AG08396 (cell line): ENCODE results near the gene SUMO3.
A peak's percentile ranks its signal among the peaks of the same experiment; 100 is the strongest.
"Not testable (repeated sequence)": the region's sequence is repeated elsewhere in the genome, so short reads cannot be mapped to it uniquely, and the experiment has no call there.

Experiments used
- DNase-seq: peaks from one replicate; pipeline ENCODE4 v3.0.0; 2012; ENCODE audit warnings: low spot score, mixed read lengths

Gene SUMO3

DNA sequence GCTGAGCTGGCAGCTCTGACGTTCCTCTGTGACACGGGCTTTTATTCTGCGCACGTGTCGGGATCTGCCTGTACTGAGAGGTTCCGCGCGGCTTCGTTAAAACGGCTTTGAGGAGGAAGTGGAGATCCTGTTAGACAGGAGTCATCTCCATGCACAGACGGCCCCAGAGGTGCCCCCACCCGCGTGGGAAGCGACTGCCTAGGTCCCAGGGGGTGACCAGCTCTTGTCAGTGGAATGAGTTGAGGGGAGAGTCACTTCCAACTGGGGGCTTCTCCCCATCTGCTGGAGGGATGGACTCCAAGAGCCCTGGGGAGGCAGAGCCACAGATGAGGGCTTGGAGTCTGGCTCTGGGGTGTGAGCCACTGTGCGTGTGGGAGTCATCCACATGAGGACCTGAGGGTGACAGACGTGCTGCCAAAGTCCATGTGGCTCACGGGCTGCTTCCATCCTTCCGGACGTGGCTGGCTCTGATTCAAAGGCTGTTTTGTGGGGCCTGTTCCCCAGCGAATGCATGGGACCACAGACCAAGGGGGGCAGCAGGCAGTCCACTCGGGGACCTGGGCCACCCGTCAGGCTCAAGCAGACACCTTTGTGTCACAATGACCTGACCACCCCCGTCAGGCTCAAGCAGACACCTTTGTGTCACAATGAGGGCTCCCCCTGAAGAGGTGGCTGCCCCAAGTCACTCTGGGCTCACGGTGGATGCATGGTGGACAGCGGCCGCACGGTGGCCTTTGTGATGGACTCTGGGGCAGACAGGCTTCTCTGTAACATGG is 28.8 kb upstream of the SUMO3 start:
- peak; percentile 79 for DNase-seq

DNA sequence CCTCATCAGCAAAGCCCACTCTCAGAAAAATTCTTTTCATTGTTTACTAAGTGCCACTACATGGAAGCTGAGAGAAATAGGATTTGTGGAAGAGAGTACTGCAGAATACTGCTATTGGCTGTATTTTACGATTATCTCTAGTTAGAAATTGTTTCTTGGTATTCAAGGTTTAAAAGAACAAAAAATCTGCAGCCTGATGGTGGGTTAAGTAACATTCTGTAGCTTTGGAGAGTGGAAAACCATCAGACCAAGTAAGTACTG is 28.3 kb upstream of the SUMO3 start:
- DNase-seq = no peak

DNA sequence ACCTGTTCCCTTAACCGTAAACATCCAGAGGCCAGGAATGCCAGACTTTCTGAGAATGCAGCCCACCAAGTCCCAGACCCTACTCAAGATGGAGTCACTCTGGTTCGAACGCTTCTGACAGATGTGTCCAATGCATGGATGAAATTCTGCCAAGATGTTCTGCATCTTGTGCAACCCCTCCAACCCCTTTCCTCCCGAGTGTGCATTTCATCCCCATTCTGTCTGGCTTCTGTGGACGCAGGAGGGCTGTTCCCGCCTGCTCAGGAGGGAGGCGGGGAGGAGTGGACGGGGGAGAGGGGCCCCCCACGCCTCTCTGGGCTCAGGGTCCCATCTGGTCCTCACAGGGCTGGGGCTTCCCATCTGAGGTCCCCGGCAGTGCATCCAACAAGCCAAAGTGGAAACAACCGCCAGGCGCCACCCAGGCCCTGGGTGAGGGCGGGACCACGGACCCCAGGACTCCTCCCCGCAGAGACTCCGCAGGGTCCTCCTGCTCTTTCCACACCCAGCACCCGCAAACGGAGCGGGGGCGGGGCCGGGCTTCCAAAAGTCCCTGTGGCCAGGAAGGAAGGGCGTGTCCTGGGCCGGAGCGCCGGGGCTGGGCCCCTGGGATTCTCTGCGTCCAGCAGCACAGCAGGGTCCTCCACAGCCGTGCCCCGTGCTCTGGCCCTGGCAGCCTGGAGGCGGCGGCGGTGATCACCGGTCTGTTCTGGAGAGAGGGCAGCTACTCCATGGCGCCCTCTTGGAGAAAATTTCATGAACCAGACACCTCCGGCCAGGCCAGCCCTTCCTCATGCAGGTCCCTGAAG is 27.8 kb upstream of the SUMO3 start:
- peak; percentile 82 for DNase-seq

DNA sequence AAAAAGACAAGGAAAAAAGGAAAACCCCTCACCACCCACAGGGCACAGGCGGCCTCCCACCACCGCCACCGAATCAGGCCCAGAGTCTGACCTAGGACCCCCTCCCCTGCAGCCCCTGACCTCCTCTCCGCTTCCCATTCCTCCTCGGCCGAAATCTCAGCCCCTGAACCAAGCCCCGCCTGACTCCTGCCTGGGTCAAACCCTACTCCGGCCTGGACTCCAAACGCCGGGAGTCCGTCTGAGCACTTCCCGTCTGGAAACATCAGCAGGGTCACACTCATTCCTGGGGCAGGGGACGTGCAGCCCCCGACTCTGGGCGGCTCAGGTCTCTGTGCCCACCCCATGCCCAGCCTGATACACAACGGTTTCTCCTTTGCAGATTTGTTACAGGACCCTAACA is 26.4 kb upstream of the SUMO3 start:
- DNase-seq = no peak

DNA sequence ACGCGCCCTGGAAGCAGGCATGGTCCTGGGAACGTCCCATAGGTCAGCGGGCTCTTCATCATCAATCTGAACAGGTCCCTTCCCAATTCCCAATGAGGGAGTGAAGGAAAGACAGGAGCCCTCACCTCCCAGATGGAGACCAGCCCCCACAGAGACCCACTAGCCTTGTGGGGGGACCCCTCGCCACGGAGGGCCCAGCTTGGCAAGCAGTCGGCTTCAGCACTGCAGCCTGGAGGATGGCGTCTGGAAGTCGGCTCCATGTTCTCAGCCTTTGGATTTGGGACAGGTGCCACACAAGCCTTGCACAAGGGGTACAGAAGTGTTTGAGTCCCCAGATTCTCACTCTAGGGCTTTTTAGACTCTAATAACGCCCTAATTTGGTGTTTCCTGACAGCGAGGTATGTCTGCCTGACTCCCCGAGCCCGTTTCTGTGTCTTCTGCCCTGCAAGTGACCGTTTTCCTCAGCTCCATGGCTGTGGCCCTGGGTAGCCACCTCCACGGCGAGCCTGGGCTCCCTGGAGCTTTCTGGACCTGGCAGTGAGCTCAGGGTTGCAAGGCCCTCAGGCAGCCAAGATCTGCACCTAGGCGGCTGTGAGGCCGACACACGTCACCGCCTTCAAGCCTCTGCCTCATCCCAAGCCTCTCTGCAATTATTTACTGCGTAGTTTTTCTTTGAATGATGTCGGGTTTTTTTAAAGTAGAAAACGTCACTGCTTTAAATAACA is 25.0 kb upstream of the SUMO3 start:
- no peak for DNase-seq

DNA sequence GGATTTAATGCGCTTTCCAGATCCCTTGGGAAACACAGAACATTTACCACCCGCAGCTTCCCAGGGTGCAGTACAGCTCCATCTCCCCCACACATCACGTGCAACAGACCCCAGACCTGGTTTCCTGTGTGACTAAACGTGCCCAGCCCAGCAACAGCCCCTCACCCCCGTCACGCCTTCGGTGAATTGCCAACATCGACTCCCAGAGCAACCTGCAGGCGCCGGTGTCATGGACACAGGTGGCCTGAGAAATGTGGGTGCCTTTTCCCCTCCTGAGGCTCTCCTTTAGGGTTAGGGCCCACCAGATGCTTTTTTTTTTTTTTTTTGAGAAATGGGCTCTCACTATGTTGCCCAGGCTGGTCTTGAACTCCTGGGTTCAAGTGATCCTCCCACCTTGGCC is 24.2 kb upstream of the SUMO3 start:
- no peak for DNase-seq

DNA sequence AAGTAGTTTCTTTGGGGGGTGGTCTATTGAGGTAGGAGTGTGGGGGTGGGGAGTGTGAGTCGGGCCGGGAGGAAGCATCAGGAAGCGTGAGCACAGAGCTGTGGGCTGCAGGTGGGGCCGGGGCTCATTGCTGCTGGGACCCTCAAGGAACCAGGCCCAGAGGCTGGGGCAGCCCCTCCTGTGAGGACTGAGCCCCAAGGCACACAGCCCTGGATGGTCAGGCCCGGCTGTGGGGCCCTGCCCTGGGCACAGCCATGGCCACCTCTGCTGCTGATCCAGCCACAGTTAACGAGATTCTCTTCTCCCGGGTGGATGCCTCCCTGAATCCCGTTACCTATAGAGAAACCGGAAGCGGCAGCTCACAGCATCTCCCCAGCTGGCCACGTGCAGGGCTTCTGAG is 22.9 kb upstream of the SUMO3 start:
- DNase-seq = no peak

DNA sequence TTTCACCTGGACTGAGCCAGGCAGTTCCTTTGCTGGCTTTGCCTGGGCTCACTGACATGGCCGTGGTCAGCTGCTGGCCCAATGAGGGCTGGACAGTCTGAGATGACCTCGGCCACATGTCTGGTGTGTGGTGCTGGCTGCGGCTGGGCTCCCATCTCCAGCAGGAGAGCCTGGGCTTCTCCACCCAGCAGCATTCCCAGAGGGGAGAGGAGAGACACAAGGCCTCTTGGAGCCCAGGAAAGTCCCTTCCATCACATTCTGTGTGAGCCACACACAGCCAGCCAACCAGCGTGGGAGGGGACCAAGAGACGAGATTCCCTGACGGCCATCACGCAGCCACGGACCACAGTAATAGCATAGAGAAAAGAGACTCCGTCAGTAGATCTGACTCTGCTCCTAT is 21.1 kb upstream of the SUMO3 start:
- DNase-seq = no peak

DNA sequence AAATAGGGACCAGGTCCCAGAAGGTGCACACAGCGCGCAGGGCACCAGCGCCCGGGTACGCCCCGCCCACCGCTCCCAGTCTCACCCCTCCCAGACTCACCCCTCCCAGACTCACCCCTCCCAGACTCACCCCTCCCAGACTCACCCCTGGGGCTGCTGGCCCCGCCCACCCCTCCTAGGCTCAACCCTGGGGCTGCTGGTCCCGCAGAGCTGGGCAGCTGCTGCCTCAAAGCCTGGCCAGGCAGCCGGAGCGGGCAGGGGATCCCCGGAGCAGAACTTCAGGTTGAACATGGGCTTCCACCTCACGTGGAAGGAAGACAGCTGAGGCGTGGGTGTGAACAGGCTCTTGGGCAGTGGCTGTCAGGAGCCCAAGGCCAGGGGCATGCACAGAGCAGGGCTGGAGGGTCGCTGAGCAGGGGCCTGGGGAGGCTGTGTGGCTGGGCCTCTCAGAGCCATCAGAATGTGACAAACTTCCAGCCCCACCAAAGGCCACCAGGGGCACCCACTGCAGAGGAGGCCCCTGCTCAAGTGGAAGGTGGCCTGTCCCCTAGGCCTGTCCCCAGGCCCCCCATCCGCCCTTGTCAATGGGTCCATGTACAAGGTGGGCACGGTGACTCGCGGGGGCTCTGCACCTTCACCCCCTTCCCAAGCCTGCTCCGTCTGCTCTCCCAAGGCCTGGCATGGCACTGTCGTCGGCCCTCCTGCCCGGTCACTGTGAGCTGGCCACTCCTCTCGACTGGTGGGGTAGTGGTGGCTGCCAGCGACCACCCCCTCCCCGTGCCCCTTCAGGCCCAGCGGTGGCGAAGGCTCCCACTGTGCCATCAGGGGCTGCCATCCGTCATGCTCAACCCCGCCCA is 20.4 kb upstream of the SUMO3 start:
- no peak for DNase-seq

DNA sequence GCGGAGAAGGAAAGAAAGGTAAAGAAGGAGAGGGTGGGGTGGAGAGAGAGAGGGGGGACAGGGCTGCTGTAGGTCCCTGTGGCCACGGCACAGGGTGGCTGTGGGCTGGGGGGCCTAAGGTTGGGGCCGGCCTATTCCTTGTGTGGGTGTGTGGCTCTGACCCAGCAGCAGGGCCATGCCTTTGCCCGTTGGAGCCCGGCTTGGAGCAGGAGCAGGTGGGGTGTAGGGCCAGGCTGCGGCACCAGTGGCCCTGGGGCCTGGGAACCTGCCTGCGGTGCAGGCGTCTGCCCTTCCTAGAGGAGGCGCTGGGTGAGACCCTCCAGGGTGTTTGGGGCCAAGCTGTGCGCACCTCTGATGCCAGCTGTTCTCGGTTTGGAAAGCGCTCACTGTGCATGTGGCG is 19.7 kb upstream of the SUMO3 start:
- DNase-seq = no peak

DNA sequence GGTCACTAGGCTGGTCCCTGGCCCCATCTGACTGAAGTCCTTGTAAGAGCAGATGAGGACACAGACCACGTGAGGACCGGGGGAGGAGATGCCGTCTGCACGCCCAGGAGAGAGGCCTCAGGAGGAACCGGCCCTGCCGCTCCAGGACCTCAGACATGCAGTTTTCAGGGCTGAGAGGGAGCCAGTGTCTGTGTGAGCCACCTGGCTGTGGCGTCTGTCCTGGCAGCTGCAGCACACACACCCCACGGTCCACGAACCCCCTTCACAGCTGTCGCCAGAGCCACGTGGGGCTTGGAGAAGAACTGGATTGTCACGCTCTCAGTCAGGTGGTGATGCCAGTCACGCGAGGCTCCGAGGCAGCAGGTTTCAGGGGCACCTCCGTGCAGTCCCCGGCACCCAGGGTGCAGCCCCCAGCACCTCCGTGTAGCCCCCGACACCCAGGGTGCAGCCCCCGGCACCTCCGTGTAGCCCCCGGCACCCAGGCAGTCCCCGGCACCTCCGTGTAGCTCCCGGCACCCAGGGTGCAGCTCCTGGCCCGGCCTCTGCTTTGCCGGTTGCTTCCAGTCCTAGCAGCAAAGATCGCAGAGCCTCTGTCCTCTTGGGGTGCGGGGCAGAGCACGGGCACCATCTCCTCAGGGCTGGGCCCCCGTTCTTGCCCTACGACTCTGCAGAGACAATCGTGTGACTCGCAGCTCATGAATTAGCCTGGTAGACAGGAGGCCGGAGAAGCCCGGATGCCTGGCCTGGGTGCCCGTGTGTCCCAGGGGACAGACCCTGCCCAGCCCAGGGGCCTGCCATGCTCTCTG is 19.0 kb upstream of the SUMO3 start:
- DNase-seq = peak; percentile 55

DNA sequence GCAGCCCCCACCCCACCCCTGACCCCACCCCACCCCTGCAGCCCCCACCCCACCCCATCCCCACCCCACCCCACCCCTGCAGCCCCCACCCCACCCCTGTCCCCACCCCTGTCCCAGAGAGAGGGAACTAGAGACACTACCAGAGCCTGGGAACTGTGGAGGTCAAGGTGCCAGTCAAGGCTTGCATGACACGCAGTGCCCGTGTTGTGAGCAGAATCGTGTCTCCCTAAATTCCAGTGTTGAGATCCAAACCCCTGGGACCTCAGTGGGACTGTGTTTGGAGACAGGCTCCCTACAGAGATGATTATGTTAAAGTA is 18.4 kb upstream of the SUMO3 start:
- DNase-seq = no peak

DNA sequence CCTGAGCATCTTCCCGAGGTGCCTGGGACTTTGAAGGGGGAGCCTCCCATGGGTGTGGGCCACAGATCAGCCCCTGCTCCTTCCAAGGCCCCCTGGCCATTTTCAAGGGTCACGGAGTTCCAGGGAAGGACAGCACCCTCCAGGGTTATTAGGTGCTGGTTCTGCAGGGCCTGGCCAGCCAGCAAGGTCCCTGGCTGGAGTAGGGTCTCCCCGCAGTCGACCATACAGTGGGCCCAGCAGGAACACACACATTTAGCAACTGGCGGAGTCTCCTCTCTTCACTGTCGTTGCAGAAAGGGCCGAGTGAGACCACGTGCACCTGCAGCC is 17.7 kb upstream of the SUMO3 start:
- no peak for DNase-seq

DNA sequence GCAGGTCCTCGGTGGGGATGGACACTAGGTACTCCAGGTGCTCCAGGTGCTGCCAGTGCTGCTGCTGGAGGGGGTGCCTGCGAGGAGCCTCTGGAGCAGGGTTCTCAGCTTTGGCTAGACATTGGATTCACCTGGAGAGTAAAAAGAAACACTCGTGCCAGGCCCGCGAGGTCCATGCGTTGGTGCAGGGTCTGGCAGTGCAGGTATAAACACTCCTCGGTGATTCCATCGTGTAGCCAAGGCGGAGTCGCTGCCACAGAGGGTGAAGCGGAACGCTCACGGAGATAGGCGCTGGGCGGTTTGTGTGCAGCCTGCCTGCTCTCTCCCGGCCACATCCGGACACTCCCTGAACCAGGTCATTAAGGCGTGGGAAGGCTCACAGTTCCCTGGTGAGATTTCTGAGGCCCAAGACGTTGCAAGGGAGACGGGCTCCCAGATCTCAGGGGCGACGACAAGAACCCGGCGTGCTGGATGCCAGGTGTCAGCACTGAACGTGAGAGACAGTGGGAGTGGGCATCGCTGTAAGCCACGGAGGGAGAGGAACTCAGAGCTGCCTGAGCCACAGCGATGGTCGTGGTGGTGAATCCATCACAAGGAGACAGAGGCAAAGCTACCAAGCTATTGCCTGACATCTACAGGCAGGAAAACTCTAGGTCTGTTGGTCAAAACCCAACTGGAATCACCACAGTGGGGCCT is 17.2 kb upstream of the SUMO3 start:
- DNase-seq = no peak

DNA sequence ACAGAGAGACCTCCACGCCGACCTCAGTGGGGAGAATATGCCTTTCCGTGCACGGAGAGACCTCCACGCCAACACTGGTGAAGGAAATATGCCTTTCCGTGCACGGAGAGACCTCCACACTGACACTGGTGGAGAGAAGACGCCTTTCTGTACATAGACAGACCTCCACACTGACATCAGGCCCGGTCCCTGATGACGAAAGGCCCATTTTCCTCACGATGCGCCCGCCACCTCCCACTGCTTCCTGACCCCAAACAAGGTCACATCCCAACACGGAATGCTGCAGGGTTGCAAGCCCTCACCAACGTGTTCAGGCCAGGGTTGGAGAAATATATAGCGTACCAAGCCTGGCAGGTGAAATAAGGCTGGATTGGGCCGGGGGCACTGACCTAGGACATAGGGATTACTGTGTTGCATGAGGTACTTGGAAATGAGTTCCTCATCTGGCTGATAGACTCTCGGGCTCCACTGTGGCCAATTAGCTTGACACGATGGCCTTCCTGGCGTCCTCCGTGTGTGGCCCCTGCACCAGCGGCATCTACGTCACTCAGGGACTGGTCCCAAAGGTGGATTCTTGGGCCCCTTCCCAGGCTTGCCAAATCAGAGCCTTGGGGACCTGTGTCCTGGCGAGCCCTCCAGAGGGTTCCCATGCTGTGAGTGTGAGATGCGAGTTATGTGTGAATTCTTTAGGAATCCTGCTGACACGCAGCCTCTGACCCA is 16.5 kb upstream of the SUMO3 start:
- DNase-seq = no peak

DNA sequence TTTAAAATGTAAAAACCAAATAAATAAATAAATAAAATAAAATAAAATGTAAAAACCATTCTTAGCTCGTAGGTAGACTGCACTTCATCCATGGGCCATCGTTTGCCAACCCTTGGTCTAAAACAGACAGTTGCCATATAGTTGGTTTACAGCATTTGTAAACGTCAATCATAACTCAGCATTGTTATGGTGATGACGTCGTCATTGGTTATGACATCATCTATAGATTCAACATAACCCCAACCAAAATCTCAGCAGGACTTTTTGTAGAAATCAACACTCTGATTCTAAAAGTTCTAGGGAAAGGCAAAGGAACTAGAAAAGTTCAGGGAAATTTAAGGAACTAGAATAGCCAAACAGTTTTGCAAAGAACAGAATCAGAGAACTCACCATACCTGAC is 15.8 kb upstream of the SUMO3 start:
- no peak for DNase-seq

DNA sequence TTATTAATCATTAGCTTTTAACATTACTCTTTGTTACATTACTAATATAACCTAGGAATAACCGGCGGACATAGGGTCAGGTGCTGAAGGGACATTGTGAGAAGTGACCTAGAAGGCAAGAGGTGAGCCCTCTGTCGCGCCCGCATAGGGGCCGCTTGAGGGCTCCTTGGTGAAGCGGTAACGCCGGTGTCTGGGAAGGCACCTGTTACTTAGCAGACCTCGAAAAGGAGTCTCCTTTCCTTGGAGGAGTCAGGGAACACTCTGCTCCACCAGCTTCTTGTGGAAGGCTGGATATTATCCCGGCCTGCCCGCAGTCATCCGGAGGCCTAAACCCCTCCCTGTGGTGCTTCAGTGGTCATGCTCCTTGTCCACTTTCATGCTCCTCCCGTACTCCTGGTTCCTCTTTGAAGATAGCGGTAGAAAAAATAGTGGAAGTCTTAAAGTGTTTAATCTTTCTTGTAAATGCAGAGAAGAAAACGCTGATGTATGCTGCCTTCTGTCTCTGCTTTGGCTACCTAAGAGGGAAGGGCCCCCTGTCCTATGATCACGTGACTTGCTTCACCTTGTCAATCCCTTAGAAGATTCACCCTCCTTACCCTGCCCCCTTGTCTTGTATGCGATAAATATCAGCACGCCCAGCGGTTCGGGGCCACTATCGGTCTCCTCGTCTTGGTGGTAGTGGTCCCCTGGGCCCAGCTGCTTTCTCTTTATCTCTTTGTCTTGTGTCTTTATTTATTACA is 14.8 kb upstream of the SUMO3 start:
- not testable (repeated sequence) for DNase-seq

DNA sequence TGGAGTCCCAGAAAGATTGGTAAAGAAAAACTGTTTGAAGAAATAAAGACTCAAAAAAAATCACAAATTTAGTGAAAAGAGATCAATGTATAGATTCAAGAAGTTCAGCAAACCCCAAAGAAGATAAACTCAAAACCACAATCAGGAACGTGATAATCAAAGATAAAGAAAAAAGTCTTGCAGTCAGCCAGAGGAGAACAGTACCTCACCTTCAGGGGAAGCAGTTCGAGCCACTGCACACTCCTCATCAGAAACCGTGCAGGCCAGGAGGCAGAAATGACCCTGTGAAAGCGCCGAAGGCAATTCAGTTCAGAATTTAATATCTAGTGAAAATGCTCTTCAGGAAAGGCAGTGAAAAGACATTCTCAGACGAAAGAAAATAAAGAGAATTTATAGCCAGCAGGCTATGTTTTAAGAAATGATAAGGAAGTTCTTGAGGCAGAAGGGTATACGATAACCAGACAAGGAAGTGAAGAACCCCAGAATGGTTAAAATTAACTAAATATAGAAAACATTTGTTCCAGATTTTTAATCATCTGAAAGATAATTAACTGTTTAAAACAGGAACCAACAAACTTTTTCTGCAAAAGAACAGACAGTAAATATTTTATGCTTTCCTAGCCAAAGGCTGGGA is 13.5 kb upstream of the SUMO3 start:
- no peak for DNase-seq

DNA sequence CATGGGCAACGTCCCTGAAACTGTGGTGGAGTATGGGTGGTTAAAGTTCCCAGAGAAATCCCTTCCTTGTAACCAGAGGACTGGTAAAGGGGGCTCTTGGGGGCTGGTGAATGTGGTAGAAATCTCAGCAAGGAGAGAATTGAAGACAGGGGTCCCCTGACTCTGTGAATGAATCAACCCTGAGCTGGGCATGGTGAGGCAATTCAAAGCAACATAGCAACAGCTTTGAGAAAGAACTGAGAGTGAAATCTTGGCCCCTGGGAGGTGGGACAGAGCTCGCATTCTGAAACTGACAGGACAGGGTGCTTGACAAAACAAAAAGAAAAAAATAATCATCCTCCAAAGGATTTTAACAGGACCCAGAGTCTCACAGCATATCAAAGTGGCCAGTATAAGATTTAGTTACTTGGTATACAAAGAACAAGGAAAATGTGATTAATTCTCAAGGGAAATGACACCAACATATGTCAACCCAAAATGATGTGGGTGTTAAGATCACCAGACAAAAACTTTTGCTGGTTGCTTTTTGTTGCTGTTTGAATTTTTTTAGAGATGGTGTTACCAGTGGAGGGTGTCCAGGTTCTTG is 11.7 kb upstream of the SUMO3 start:
- no peak for DNase-seq
